HUES64 (cell line): Measurements from ENCODE around the gene MRPL21.

Experiments
- H3K27ac ChIP-seq: 2 replicates; pipeline ENCODE4 v1.7.0; 2013; ENCODE audit warnings: low read depth, low read length, inconsistent platforms
- H3K27me3 ChIP-seq: 2 replicates; pipeline ENCODE4 v1.6.1; 2013; ENCODE audit warnings: mild to moderate bottlenecking, low read length; ENCODE audit not compliant: insufficient read depth
- H3K36me3 ChIP-seq: 2 replicates; pipeline ENCODE4 v1.6.1; 2013; ENCODE audit warnings: mild to moderate bottlenecking, low read length; ENCODE audit not compliant: insufficient read depth
- H3K4me1 ChIP-seq: 2 replicates; pipeline ENCODE4 v1.6.1; 2013; ENCODE audit warnings: mild to moderate bottlenecking, low read length, moderate library complexity; ENCODE audit not compliant: insufficient read depth
- H3K4me3 ChIP-seq: 2 replicates; pipeline ENCODE4 v1.5.1; 2013; ENCODE audit warnings: mild to moderate bottlenecking, low read length, moderate library complexity
- H3K9ac ChIP-seq: 2 replicates; pipeline ENCODE4 v1.6.1; 2013; ENCODE audit warnings: mild to moderate bottlenecking, low read depth, low read length
- H3K9me3 ChIP-seq: 2 replicates; pipeline ENCODE4 v1.6.1; 2013; ENCODE audit warnings: low read depth, low read length; ENCODE audit not compliant: insufficient read depth
- WGBS: fragments of 150-250, 120-280 bp; methylation state at CpG from one replicate; pipeline ENCODE4 v1.1.7; 2013; ENCODE audit warnings: missing lambda C conversion rate; 5-methylcytosine and 5-hydroxymethylcytosine counted together

Gene MRPL21

GRCh38 chr11:68882391-68882790 is 21.2 kb downstream of the MRPL21 start:
- 87% methylated on average over 12 of the region's 13 CpGs for WGBS
- no peaks in the 10 kb centered on the region for H3K9me3 ChIP-seq
- H3K4me3 ChIP-seq = no peak overlapping the region
- H3K36me3 ChIP-seq = peaks cover 2% of the 10 kb centered on the region; the same call in 1 of the 2 replicates
- H3K27me3 ChIP-seq = no peaks in the 10 kb centered on the region
- H3K4me1 ChIP-seq = no peaks in the 10 kb centered on the region
- H3K27ac ChIP-seq = no peak overlapping the region
- H3K9ac ChIP-seq = no peak overlapping the region

GRCh38 chr11:68881320-68881719 is 22.3 kb downstream of the MRPL21 start:
- peaks cover 2% of the 10 kb centered on the region; the same call in 1 of the 2 replicates for H3K36me3 ChIP-seq
- H3K9me3 ChIP-seq = no peaks in the 10 kb centered on the region
- H3K4me3 ChIP-seq = no peak overlapping the region
- WGBS = 94% methylated on average over 2 of the region's 2 CpGs
- no peak overlapping the region for H3K9ac ChIP-seq
- no peaks in the 10 kb centered on the region for H3K4me1 ChIP-seq
- no peaks in the 10 kb centered on the region for H3K27me3 ChIP-seq
- H3K27ac ChIP-seq = no peak overlapping the region

GRCh38 chr11:68880851-68881250 is 22.8 kb downstream of the MRPL21 start:
- Histone ChIP-seq H3K9me3 (no peaks in the 10 kb centered on the region), H3K27me3 (no peaks in the 10 kb centered on the region), H3K36me3 (peaks cover 2% of the 10 kb centered on the region; the same call in 1 of the 2 replicates), H3K27ac (no peak overlapping the region), H3K4me3 (no peak overlapping the region), H3K9ac (no peak overlapping the region), H3K4me1 (no peaks in the 10 kb centered on the region)
- WGBS = 90% methylated on average over 5 of the region's 5 CpGs

- WGBS = 89% methylated on average over 7 of the region's 7 CpGs
- no peak overlapping the region for H3K27ac ChIP-seq
Observed at GRCh38 chr11:68878022-68878421, 25.6 kb downstream of the MRPL21 start.

GRCh38 chr11:68872216-68873003 is 31.2 kb downstream of the MRPL21 start:
- Histone ChIP-seq H3K4me3 (no peak overlapping the region), H3K36me3 (no peaks in the 10 kb centered on the region), H3K27ac (no peak overlapping the region), H3K27me3 (no peaks in the 10 kb centered on the region), H3K4me1 (no peaks in the 10 kb centered on the region; the same call in 1 of the 2 replicates), H3K9me3 (no peaks in the 10 kb centered on the region), H3K9ac (no peak overlapping the region)
- 89% methylated on average over 12 of the region's 12 CpGs for WGBS

More at GRCh38 chr11:68878022-68878421, 25.6 kb downstream of the MRPL21 start:
- Histone ChIP-seq H3K9me3 (no peaks in the 10 kb centered on the region), H3K4me1 (no peaks in the 10 kb centered on the region), H3K4me3 (no peak overlapping the region), H3K27me3 (no peaks in the 10 kb centered on the region), H3K36me3 (peaks cover 2% of the 10 kb centered on the region; the same call in 1 of the 2 replicates), H3K9ac (no peak overlapping the region)

- Histone ChIP-seq H3K4me3 (no peak overlapping the region; the same call in 1 of the 2 replicates), H3K9ac (no peak overlapping the region), H3K9me3 (no peaks in the 10 kb centered on the region), H3K4me1 (no peaks in the 10 kb centered on the region; the same call in 1 of the 2 replicates), H3K27me3 (no peaks in the 10 kb centered on the region), H3K27ac (no peak overlapping the region), H3K36me3 (no peaks in the 10 kb centered on the region)
- WGBS = 69% methylated on average over 9 of the region's 9 CpGs
Observed at GRCh38 chr11:68870470-68870869, 33.2 kb downstream of the MRPL21 start.

GRCh38 chr11:68868221-68868835 is 35.3 kb downstream of the MRPL21 start:
- no peaks in the 10 kb centered on the region for H3K36me3 ChIP-seq
- 71% methylated on average over 18 of the region's 18 CpGs for WGBS
- no peak overlapping the region for H3K27ac ChIP-seq
- no peaks in the 10 kb centered on the region for H3K27me3 ChIP-seq
- no peak overlapping the region for H3K4me3 ChIP-seq
- H3K9me3 ChIP-seq = no peaks in the 10 kb centered on the region
- no peaks in the 10 kb centered on the region; the same call in 1 of the 2 replicates for H3K4me1 ChIP-seq
- no peak overlapping the region for H3K9ac ChIP-seq

- no peaks in the 10 kb centered on the region; the same call in 1 of the 2 replicates for H3K4me1 ChIP-seq
- H3K9ac ChIP-seq = no peak overlapping the region
- 81% methylated on average over 6 of the region's 6 CpGs for WGBS
- H3K4me3 ChIP-seq = no peak overlapping the region
- no peaks in the 10 kb centered on the region for H3K9me3 ChIP-seq
- no peaks in the 10 kb centered on the region for H3K27me3 ChIP-seq
- H3K36me3 ChIP-seq = no peaks in the 10 kb centered on the region
- H3K27ac ChIP-seq = no peak overlapping the region
Observed at GRCh38 chr11:68867066-68867465, 36.6 kb downstream of the MRPL21 start.

- H3K27ac ChIP-seq = no peak overlapping the region
- H3K9me3 ChIP-seq = no peaks in the 10 kb centered on the region
- H3K36me3 ChIP-seq = no peaks in the 10 kb centered on the region
- no peak overlapping the region for H3K4me3 ChIP-seq
- H3K9ac ChIP-seq = no peak overlapping the region
- WGBS = 90% methylated on average over 11 of the region's 11 CpGs
- H3K27me3 ChIP-seq = no peaks in the 10 kb centered on the region
- H3K4me1 ChIP-seq = no peaks in the 10 kb centered on the region; the same call in 1 of the 2 replicates
Observed at GRCh38 chr11:68865241-68865640, 38.4 kb downstream of the MRPL21 start.

- peaks cover 4% of the 10 kb centered on the region; the same call in 1 of the 2 replicates for H3K9me3 ChIP-seq
- H3K27me3 ChIP-seq = no peaks in the 10 kb centered on the region
- H3K27ac ChIP-seq = no peak overlapping the region
- no peak overlapping the region for H3K9ac ChIP-seq
- 93% methylated on average over 2 of the region's 3 CpGs for WGBS
- H3K4me3 ChIP-seq = no peak overlapping the region
- H3K36me3 ChIP-seq = no peaks in the 10 kb centered on the region
- no peaks in the 10 kb centered on the region; the same call in 1 of the 2 replicates for H3K4me1 ChIP-seq
Observed at GRCh38 chr11:68863553-68864265, 39.9 kb downstream of the MRPL21 start.

- H3K4me3 ChIP-seq = no peak overlapping the region
- H3K4me1 ChIP-seq = no peaks in the 10 kb centered on the region
- H3K9me3 ChIP-seq = peaks cover 4% of the 10 kb centered on the region; the same call in 1 of the 2 replicates
- H3K27ac ChIP-seq = no peak overlapping the region
- WGBS = 79% methylated on average over 6 of the region's 6 CpGs
- no peaks in the 10 kb centered on the region for H3K36me3 ChIP-seq
- H3K27me3 ChIP-seq = no peaks in the 10 kb centered on the region
- no peak overlapping the region for H3K9ac ChIP-seq
Observed at GRCh38 chr11:68862421-68862820, 41.2 kb downstream of the MRPL21 start.
